HEK293 (cell line): ENCODE results near the gene DAAM1.

Experiments used
- CTCF ChIA-PET: fragments of 350-600 bp; formaldehyde crosslinking; extraction: SDS; loops from one replicate; lab custom pipeline; 2021; ENCODE audit warnings: antibody characterized with exemption; lab: Yijun Ruan, JAX
- POLR2A ChIA-PET: fragments of 300-600 bp; formaldehyde crosslinking; extraction: SDS; loops from one replicate; lab custom pipeline; 2020; ENCODE audit warnings: antibody characterized with exemption, inconsistent platforms; lab: Yijun Ruan, JAX
- H3K27ac ChIP-seq: fragments of 200-500 bp; sonication (Bioruptor generic); 2 replicates; pipeline ENCODE4 v1.5.1; 2014; ENCODE audit warnings: low read depth, low read length, control low read depth, inconsistent platforms; ENCODE audit errors: extremely low read depth
- H3K36me3 ChIP-seq, 2 experiments: fragments of 200-500 bp in 1 of 2; sonication (Bioruptor generic) in 1 of 2; 1 replicate in 1 of 2; 2 replicates in 1 of 2; pipeline ENCODE4 v1.5.1; 2014 to 2017; ENCODE audit warnings: inconsistent platforms in 2 of 2, low read length in 2 of 2; ENCODE audit not compliant: control insufficient read depth in 2 of 2, insufficient read depth in 1 of 2
- H3K4me1 ChIP-seq: fragments of 200-500 bp; sonication (Bioruptor generic); 2 replicates; pipeline ENCODE4 v1.5.1; 2014; ENCODE audit warnings: mild to moderate bottlenecking, low read length, inconsistent platforms; ENCODE audit not compliant: control insufficient read depth, insufficient read depth
- H3K4me3 ChIP-seq: 2 replicates; pipeline ENCODE4 v1.5.1; 2011; ENCODE audit warnings: low read depth, mild to moderate bottlenecking, control low read depth, low read length, moderate library complexity
- H3K9me3 ChIP-seq: fragments of 200-500 bp; sonication (Bioruptor generic); 2 replicates; pipeline ENCODE4 v1.5.1; 2014; ENCODE audit warnings: low read depth, low read length, inconsistent platforms; ENCODE audit not compliant: control insufficient read depth, insufficient read depth
- GFI1B ChIP-seq: fragments of 450-650 bp; formaldehyde crosslinking; IDR thresholded peaks from 2 replicates; pipeline ENCODE4 v1.5.1; 2016; ENCODE audit warnings: missing biosample characterization, missing genetic modification characterization
- GLI4 ChIP-seq: fragments of 450-650 bp; formaldehyde crosslinking; IDR thresholded peaks from 2 replicates; pipeline ENCODE4 v1.5.1; 2016; ENCODE audit warnings: missing biosample characterization, missing genetic modification characterization
- HOXA7 ChIP-seq: sonication (generic); formaldehyde crosslinking; IDR thresholded peaks from 2 replicates; pipeline ENCODE4 v1.8.1; 2022; ENCODE audit warnings: missing genetic modification reagents, borderline replicate concordance
- KLF1 ChIP-seq: fragments of 450-650 bp; formaldehyde crosslinking; IDR thresholded peaks from 2 replicates; pipeline ENCODE4 v1.5.1; 2016; ENCODE audit warnings: missing biosample characterization, missing genetic modification characterization
- KLF16 ChIP-seq: fragments of 450-650 bp; formaldehyde crosslinking; IDR thresholded peaks from 2 replicates; pipeline ENCODE4 v1.5.1; 2017; ENCODE audit warnings: missing biosample characterization, missing genetic modification characterization
- KLF7 ChIP-seq: fragments of 450-650 bp; formaldehyde crosslinking; IDR thresholded peaks from 2 replicates; pipeline ENCODE4 v1.5.1; 2016; ENCODE audit warnings: missing biosample characterization, missing genetic modification characterization, borderline replicate concordance
- PRDM10 ChIP-seq: fragments of 450-650 bp; formaldehyde crosslinking; IDR thresholded peaks from 2 replicates; pipeline ENCODE4 v1.5.1; 2016; ENCODE audit warnings: missing biosample characterization, missing genetic modification characterization
- SALL2 ChIP-seq: fragments of 450-650 bp; formaldehyde crosslinking; IDR thresholded peaks from 2 replicates; pipeline ENCODE4 v1.5.0; 2017; ENCODE audit warnings: missing biosample characterization, mild to moderate bottlenecking, missing genetic modification characterization, borderline replicate concordance
- SP3 ChIP-seq: fragments of 450-650 bp; formaldehyde crosslinking; IDR thresholded peaks from 2 replicates; pipeline ENCODE4 v1.5.1; 2016; ENCODE audit warnings: missing biosample characterization, missing genetic modification characterization
- ZNF221 ChIP-seq: fragments of 450-650 bp; formaldehyde crosslinking; IDR thresholded peaks from 2 replicates; pipeline ENCODE4 v1.5.1; 2017; ENCODE audit warnings: missing biosample characterization, missing genetic modification characterization, borderline replicate concordance
- ZNF416 ChIP-seq: fragments of 450-650 bp; formaldehyde crosslinking; IDR thresholded peaks from 2 replicates; pipeline ENCODE4 v1.5.1; 2016; ENCODE audit warnings: missing biosample characterization, missing genetic modification characterization
- ZNF549 ChIP-seq: fragments of 450-650 bp; IDR thresholded peaks from 2 replicates; pipeline ENCODE4 v1.5.1; 2018; ENCODE audit warnings: missing biosample characterization, missing genetic modification characterization, mild to moderate bottlenecking, inconsistent platforms, moderate library complexity
- ZNF610 ChIP-seq: fragments of 450-650 bp; formaldehyde crosslinking; IDR thresholded peaks from 2 replicates; pipeline ENCODE4 v1.5.1; 2016; ENCODE audit warnings: missing biosample characterization, missing genetic modification characterization, borderline replicate concordance
- ZNF621 ChIP-seq: fragments of 450-650 bp; formaldehyde crosslinking; IDR thresholded peaks from 2 replicates; pipeline ENCODE4 v1.5.1; 2017; ENCODE audit warnings: missing biosample characterization, missing genetic modification characterization
- ZNF664 ChIP-seq: fragments of 450-650 bp; formaldehyde crosslinking; IDR thresholded peaks from 2 replicates; pipeline ENCODE4 v1.5.1; 2016; ENCODE audit warnings: missing biosample characterization, missing genetic modification characterization
- ZNF747 ChIP-seq: fragments of 450-650 bp; formaldehyde crosslinking; IDR thresholded peaks from 2 replicates; pipeline ENCODE4 v1.5.1; 2016; ENCODE audit warnings: missing biosample characterization, missing genetic modification characterization

The DAAM1 gene

GRCh38 chr14:59343585-59343984 is 155.1 kb downstream of the DAAM1 start:
- no peak overlapping the region for H3K4me3 ChIP-seq
- CTCF ChIA-PET = interaction anchor here (0.9 kb wide), 1 partner anchor 15 kb away, joined by 3 read pairs; no protein-coding TSS in a partner anchor
- H3K4me1 ChIP-seq = peaks cover 4% of the 10 kb centered on the region
- TF ChIP-seq GFI1B (no peak), GLI4 (tag by site-specific recombination) (no peak), SALL2 (tag by site-specific recombination) (no peak), ZNF610 (tag by site-specific recombination) (no peak)
- no peak overlapping the region for H3K27ac ChIP-seq
- peaks cover 0 to 3% of the 10 kb centered on the region in 2 experiments; a peak in 1 of 3 replicates for H3K36me3 ChIP-seq
- POLR2A ChIA-PET = interaction anchor here (1.2 kb wide), 1 partner anchor 155 kb away, joined by 3 read pairs; the partner anchor contains the start of gene DAAM1
- H3K9me3 ChIP-seq = no peaks in the 10 kb centered on the region

DNA sequence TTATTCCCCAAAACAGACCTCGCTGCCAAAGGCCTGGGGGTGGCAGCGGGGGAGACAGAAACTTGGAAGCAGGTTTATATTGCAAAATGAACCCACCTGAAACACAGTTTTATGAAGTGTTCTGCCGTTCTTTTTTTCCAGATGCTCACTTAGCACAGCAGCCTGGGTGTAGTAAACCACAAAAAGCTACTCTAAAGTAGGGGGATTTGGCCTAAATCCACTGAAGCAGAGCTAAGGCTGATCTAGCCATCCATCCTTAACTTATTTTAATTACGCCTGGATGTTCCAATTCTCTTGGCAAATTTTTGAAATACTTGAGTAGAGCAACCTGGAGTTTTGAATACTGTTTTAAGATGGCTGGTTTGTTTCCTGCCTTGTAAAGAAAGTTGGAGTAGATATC is 155.5 kb downstream of the DAAM1 start:
- Histone ChIP-seq H3K27ac (no peak overlapping the region), H3K4me1 (peaks cover 4% of the 10 kb centered on the region), H3K9me3 (no peaks in the 10 kb centered on the region), H3K4me3 (no peak overlapping the region), H3K36me3 (peaks cover 0 to 3% of the 10 kb centered on the region in 2 experiments; a peak in 1 of 3 replicates)
- TF ChIP-seq ZNF664 (tag by site-specific recombination) = no peak
- no peak for TF ChIP-seq HOXA7 (CRISPR knock-in tag)
- CTCF ChIA-PET = interaction anchor here (0.9 kb wide), 1 partner anchor 15 kb away, joined by 3 read pairs; no protein-coding TSS in a partner anchor
- POLR2A ChIA-PET = interaction anchor here (1.2 kb wide), 1 partner anchor 155 kb away, joined by 3 read pairs; the partner anchor contains the start of gene DAAM1

- CTCF ChIA-PET = interaction anchor here (0.6 to 0.9 kb wide), 2 partner anchors 16 to 1085 kb away, joined by 3 read pairs; no protein-coding TSS in a partner anchor
- peaks cover 4% of the 10 kb centered on the region for H3K4me1 ChIP-seq
- H3K9me3 ChIP-seq = no peaks in the 10 kb centered on the region
- H3K27ac ChIP-seq = no peak overlapping the region
- no peak overlapping the region for H3K4me3 ChIP-seq
- TF ChIP-seq ZNF621 (tag by site-specific recombination) = no peak
- TF ChIP-seq, all 188 proteins: peak for 0
- H3K36me3 ChIP-seq = peaks cover 0 to 3% of the 10 kb centered on the region in 2 experiments; a peak in 1 of 3 replicates
- POLR2A ChIA-PET = interaction anchor here (1.2 kb wide), 1 partner anchor 156 kb away, joined by 3 read pairs; the partner anchor contains the start of gene DAAM1
Measured at GRCh38 chr14:59344691-59345455, 156.4 kb downstream of the DAAM1 start.

GRCh38 chr14:59346329-59346728 is 157.9 kb downstream of the DAAM1 start:
- no peak overlapping the region for H3K27ac ChIP-seq
- TF ChIP-seq KLF7 (tag by site-specific recombination) = no peak
- TF ChIP-seq PRDM10 (tag by site-specific recombination) = no peak
- no peak for TF ChIP-seq KLF16 (tag by site-specific recombination)
- TF ChIP-seq ZNF416 (tag by site-specific recombination) = no peak
- TF ChIP-seq ZNF549 (tag by site-specific recombination) = no peak
- TF ChIP-seq ZNF221 (tag by site-specific recombination) = no peak
- no peak for TF ChIP-seq KLF1 (tag by site-specific recombination)
- no peak for TF ChIP-seq SP3 (tag by site-specific recombination)
- TF ChIP-seq ZNF747 = no peak
- TF ChIP-seq, all 188 proteins: peak for 0
- Histone ChIP-seq H3K9me3 (no peaks in the 10 kb centered on the region), H3K4me1 (peaks cover 4% of the 10 kb centered on the region), H3K36me3 (peaks cover 0 to 3% of the 10 kb centered on the region in 2 experiments; a peak in 1 of 3 replicates), H3K4me3 (no peak overlapping the region)
- ChIA-PET POLR2A (no interaction called here), CTCF (no interaction called here)
